ENCODE data around the gene CSRNP2. TPM values are rescaled to one million over a fixed set of nuclear protein-coding genes. Genes with fewer than 3 reads are reported as not detected.

CSRNP2 gene
- total RNA-seq, 4 donors from 2014 or later = 21.3 to 35.8 (median 28.9) TPM

DNA sequence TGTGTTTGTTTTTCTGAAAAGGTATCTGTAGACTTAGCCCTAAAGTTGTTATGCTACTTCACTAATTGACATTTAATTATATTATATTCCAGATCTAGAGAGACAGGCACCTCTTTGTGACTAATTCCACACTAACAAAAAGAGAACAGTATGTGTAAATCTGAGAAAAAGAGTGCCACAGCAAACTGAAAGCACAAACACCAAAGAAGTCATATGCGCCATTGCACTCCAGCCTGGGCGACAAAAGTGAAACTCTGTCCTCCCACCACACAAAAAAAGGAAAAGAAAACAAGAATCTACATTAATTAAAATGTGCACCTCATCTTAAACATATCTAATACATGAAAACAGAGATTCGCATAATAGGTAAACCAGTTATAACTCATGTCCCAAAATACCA, 4.4 kb upstream of the CSRNP2 start:
- no peaks in the 10 kb centered on the region for H3K4me1 ChIP-seq
- DNase-seq = no peak
- H3K27ac ChIP-seq = no peak overlapping the region
- no peaks in the 10 kb centered on the region for H3K27me3 ChIP-seq
- no peaks in the 10 kb centered on the region for H3K9me3 ChIP-seq
- TF ChIP-seq POLR2A (IDR thresholded peaks at IDR 0.05) = no peak
- TF ChIP-seq, protein P1, sequence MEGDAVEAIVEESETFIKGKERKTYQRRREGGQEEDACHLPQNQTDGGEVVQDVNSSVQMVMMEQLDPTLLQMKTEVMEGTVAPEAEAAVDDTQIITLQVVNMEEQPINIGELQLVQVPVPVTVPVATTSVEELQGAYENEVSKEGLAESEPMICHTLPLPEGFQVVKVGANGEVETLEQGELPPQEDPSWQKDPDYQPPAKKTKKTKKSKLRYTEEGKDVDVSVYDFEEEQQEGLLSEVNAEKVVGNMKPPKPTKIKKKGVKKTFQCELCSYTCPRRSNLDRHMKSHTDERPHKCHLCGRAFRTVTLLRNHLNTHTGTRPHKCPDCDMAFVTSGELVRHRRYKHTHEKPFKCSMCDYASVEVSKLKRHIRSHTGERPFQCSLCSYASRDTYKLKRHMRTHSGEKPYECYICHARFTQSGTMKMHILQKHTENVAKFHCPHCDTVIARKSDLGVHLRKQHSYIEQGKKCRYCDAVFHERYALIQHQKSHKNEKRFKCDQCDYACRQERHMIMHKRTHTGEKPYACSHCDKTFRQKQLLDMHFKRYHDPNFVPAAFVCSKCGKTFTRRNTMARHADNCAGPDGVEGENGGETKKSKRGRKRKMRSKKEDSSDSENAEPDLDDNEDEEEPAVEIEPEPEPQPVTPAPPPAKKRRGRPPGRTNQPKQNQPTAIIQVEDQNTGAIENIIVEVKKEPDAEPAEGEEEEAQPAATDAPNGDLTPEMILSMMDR (IDR thresholded peaks at IDR 0.05) = no peak
- 92 to 96% methylated on average over 3 of the region's 3 CpGs for WGBS, 2 donors
- no peak overlapping the region for H3K4me3 ChIP-seq (replicated peaks in 1 of 3)
- no peaks in the 10 kb centered on the region for H3K36me3 ChIP-seq
- intact Hi-C loops (cut with DNase I) = loop anchor here (10.0 kb wide), 2 partner anchors 87 to 147 kb away; partner anchors contain the start of genes DAZAP2 and TFCP2

DNA sequence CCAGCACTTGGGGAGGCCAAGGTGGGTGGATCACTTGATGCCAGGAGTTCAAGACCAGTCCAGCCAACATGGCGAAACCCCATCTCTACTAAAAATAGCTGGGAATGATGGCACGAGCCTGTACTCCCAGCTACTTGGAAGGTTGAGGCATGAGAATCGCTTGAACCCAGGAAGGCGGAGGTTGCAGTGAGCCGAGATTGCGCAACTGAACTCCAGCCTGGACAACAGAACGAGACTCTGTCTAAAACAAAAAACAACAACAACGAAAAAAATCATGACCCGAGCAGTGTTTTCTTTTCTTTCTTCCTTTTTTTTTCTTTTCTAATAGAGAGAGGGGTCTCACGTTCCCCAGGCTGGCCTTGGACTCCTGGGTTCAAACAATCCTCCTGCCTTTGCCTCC, 3.5 kb upstream of the CSRNP2 start:
- H3K4me3 ChIP-seq (replicated peaks in 1 of 3) = no peak overlapping the region
- H3K27me3 ChIP-seq = no peaks in the 10 kb centered on the region
- TF ChIP-seq, protein P1 (IDR thresholded peaks at IDR 0.05) = no peak
- TF ChIP-seq POLR2A (IDR thresholded peaks at IDR 0.05) = no peak
- 91 to 92% methylated on average over 10 of the region's 10 CpGs for WGBS, 2 donors
- peaks cover 4 to 8% of the 10 kb centered on the region in 2 donors for H3K4me1 ChIP-seq
- H3K27ac ChIP-seq = no peak overlapping the region
- no peaks in the 10 kb centered on the region for H3K9me3 ChIP-seq
- no peak for DNase-seq
- no peaks in the 10 kb centered on the region for H3K36me3 ChIP-seq
- intact Hi-C loops (cut with DNase I) = loop anchor here (10.0 kb wide), 2 partner anchors 88 to 148 kb away; partner anchors contain the start of genes DAZAP2 and TFCP2

DNA sequence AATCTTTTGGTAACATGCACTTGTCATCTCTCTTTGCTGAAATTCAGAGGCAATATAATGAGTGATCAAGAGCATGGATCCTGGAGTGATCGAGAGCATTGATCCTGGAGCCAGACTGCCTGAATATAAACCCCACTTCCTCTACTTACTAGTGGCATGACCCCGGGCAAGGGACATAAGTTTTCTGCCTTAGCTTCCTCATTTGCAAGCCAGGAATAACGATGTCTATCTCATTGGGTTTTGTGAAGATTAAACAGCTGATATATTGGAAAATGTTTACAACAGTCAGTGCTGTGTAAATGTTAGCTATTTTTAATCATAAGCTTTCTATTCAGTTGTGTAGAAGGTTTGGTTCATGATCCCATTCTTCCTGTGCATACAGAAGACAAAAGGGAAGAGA, 2.4 kb upstream of the CSRNP2 start:
- no peaks in the 10 kb centered on the region for H3K27me3 ChIP-seq
- WGBS, 2 donors = 86 to 87% methylated on average over 3 of the region's 3 CpGs
- H3K36me3 ChIP-seq = no peaks in the 10 kb centered on the region
- H3K4me3 ChIP-seq (replicated peaks in 1 of 3) = no peak overlapping the region
- no peaks in the 10 kb centered on the region for H3K9me3 ChIP-seq
- no peak for DNase-seq
- intact Hi-C loops (cut with DNase I) = loop anchor here (10.0 kb wide), 2 partner anchors 89 to 149 kb away; partner anchors contain the start of genes DAZAP2 and TFCP2
- no peak overlapping the region for H3K27ac ChIP-seq
- H3K4me1 ChIP-seq = peaks cover 9 to 11% of the 10 kb centered on the region in 2 donors
- TF ChIP-seq POLR2A (IDR thresholded peaks at IDR 0.05) = no peak
- TF ChIP-seq, protein P1 (IDR thresholded peaks at IDR 0.05) = no peak

DNA sequence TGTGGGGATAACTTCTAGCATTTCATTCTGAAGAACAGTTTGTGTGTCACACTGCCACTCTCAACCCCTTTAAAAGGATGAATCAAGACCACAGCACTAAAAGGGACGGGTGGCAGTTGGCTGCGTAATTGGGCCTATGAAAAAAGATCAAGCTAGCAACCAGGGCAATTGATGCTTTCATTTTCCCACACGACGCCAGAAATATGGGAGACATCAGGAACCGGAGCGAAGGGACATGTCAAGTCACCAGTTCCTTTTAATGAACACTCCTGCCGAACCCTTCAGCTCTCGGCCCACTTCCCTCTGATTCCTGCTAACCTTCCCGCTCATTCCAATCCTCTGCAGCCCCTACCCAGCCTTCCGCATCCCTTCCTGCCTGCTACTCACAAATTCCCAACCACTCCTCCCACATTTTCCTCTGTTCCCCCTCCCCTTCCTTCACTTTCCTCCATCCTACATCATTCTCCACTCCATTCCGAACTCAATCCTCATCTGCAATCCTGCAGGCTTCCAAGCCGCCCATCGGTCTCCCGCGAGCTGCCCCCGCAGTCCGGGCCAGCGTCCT, 753 bp downstream of the CSRNP2 start:
- H3K4me3 ChIP-seq (replicated peaks in 1 of 3) = peak overlapping the region; percentile 73 to 95 (median 88)
- no peaks in the 10 kb centered on the region for H3K36me3 ChIP-seq
- H3K27ac ChIP-seq = peak overlapping the region; percentile 88 to 93 (median 92)
- H3K9me3 ChIP-seq = no peaks in the 10 kb centered on the region
- H3K4me1 ChIP-seq = peaks cover 12 to 14% of the 10 kb centered on the region in 2 donors
- intact Hi-C loops (cut with DNase I) = loop anchor here (10.0 kb wide), 2 partner anchors 92 to 152 kb away; partner anchors contain the start of genes DAZAP2 and TFCP2
- peak in 1 of 2 donors; percentile 10 for DNase-seq
- H3K27me3 ChIP-seq = no peaks in the 10 kb centered on the region
- 5% methylated on average over 18 of the region's 18 CpGs for WGBS, 2 donors
- no peak for TF ChIP-seq POLR2A (IDR thresholded peaks at IDR 0.05)
- TF ChIP-seq, protein P1 (IDR thresholded peaks at IDR 0.05) = no peak

DNA sequence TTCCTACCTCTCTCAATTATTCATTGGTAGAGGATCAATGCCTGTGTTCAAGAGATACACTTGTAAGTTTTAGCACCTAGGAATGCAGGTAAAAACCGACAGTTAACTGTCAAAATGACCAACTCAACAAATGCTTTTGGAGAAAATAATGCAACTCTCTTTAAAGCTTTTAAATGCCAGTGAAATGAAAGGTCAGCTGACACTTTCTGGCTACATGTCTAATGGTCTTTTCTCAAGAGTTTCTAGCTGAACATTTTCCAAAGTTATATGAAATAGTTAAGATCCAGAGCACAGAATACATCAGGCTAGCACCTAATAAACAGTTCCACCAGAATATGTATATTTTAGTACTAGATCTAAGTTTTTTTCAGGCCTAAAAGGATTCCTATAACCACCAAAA, 2.0 kb downstream of the CSRNP2 start:
- DNase-seq = no peak
- 71 to 92% methylated on average over 1 of the region's 1 CpG for WGBS, 2 donors
- no peak overlapping the region for H3K27ac ChIP-seq
- intact Hi-C loops (cut with DNase I) = loop anchor here (10.0 kb wide), 2 partner anchors 93 to 153 kb away; partner anchors contain the start of genes DAZAP2 and TFCP2
- H3K27me3 ChIP-seq = no peaks in the 10 kb centered on the region
- H3K4me3 ChIP-seq (replicated peaks in 1 of 3) = no peak overlapping the region
- no peak for TF ChIP-seq POLR2A (IDR thresholded peaks at IDR 0.05)
- TF ChIP-seq, protein P1 (IDR thresholded peaks at IDR 0.05) = no peak
- H3K4me1 ChIP-seq = peaks cover 15 to 18% of the 10 kb centered on the region in 2 donors
- no peaks in the 10 kb centered on the region for H3K9me3 ChIP-seq
- no peaks in the 10 kb centered on the region for H3K36me3 ChIP-seq

Measured in thyroid gland (tissue), 4 donors.